HL-60 (cell line): ENCODE measurements around the gene NEGR1.

Source experiments
- SPI1 ChIP-seq: IDR thresholded peaks from 2 replicates; pipeline ENCODE4 v1.6.1; 2012; ENCODE audit warnings: low read depth, mild to moderate bottlenecking, borderline replicate concordance
- TF ChIP-seq, protein P1 (sequence below): IDR thresholded peaks from one replicate; pipeline ENCODE4 v1.5.1; 2011; ENCODE audit warnings: low read length, control low read depth, inconsistent platforms; ENCODE audit not compliant: insufficient read depth
- TF ChIP-seq, protein P2 (sequence below): IDR thresholded peaks from 2 replicates; pipeline ENCODE4 v1.6.1; 2012; ENCODE audit warnings: low read depth; ENCODE audit not compliant: insufficient replicate concordance

DNA sequence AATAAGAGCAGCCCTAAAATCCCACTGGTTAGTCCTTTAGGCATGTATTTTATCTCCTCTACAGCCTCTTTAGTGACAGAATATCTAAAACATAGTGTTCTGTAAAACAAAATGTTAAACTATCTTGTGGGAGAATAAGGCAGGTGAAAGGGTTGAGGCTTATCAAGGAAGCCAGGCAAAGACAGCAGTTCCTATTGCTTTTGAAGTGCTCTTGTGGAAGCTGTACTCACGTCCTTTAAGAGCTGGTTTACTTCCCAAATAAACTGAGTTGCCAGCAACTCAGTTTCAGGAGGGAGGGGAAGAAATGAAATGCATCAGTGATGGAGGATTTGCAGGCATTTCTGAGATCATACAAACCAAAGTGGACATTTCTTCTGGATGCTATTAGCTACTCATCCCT is 671.9 kb downstream of the NEGR1 start:
- no peak for TF ChIP-seq SPI1
- TF ChIP-seq, protein P1, sequence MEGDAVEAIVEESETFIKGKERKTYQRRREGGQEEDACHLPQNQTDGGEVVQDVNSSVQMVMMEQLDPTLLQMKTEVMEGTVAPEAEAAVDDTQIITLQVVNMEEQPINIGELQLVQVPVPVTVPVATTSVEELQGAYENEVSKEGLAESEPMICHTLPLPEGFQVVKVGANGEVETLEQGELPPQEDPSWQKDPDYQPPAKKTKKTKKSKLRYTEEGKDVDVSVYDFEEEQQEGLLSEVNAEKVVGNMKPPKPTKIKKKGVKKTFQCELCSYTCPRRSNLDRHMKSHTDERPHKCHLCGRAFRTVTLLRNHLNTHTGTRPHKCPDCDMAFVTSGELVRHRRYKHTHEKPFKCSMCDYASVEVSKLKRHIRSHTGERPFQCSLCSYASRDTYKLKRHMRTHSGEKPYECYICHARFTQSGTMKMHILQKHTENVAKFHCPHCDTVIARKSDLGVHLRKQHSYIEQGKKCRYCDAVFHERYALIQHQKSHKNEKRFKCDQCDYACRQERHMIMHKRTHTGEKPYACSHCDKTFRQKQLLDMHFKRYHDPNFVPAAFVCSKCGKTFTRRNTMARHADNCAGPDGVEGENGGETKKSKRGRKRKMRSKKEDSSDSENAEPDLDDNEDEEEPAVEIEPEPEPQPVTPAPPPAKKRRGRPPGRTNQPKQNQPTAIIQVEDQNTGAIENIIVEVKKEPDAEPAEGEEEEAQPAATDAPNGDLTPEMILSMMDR = no peak
- TF ChIP-seq, protein P2, sequence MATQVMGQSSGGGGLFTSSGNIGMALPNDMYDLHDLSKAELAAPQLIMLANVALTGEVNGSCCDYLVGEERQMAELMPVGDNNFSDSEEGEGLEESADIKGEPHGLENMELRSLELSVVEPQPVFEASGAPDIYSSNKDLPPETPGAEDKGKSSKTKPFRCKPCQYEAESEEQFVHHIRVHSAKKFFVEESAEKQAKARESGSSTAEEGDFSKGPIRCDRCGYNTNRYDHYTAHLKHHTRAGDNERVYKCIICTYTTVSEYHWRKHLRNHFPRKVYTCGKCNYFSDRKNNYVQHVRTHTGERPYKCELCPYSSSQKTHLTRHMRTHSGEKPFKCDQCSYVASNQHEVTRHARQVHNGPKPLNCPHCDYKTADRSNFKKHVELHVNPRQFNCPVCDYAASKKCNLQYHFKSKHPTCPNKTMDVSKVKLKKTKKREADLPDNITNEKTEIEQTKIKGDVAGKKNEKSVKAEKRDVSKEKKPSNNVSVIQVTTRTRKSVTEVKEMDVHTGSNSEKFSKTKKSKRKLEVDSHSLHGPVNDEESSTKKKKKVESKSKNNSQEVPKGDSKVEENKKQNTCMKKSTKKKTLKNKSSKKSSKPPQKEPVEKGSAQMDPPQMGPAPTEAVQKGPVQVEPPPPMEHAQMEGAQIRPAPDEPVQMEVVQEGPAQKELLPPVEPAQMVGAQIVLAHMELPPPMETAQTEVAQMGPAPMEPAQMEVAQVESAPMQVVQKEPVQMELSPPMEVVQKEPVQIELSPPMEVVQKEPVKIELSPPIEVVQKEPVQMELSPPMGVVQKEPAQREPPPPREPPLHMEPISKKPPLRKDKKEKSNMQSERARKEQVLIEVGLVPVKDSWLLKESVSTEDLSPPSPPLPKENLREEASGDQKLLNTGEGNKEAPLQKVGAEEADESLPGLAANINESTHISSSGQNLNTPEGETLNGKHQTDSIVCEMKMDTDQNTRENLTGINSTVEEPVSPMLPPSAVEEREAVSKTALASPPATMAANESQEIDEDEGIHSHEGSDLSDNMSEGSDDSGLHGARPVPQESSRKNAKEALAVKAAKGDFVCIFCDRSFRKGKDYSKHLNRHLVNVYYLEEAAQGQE = no peak
